GM23248 (cell line): ENCODE measurements around the gene ZEB1.

Experiments used
- EZH2 ChIP-seq: fragments of 200-600 bp; sonication (generic); IDR thresholded peaks from 2 replicates; pipeline ENCODE4 v1.6.1; 2018; ENCODE audit warnings: antibody characterized with exemption, mild to moderate bottlenecking; ENCODE audit not compliant: insufficient read depth, poor library complexity, severe bottlenecking
- EZH2phosphoT487 ChIP-seq: fragments of 200-600 bp; sonication (generic); IDR thresholded peaks from 2 replicates; pipeline ENCODE4 v1.6.1; 2018; ENCODE audit warnings: antibody characterized with exemption, moderate library complexity, mild to moderate bottlenecking, low read depth; ENCODE audit not compliant: insufficient read depth

GRCh38 chr10:31290386-31290785 lies 28.6 kb upstream of the ZEB1 start:
- TF ChIP-seq EZH2phosphoT487: no peak
- TF ChIP-seq EZH2: no peak
